Effector memory CD8-positive, alpha-beta T cell (primary cell): Measurements from ENCODE around the gene TMEM120A.
"Not testable (repeated sequence)": the region's sequence is repeated elsewhere in the genome, so short reads cannot be mapped to it uniquely, and the experiment has no call there.

Source experiments
- ATAC-seq: fragments of 150-1000 bp; cut with Tn5 transposase; replicated peaks from 2 replicates; pipeline ENCODE4 v1.10.0; 2021; ENCODE audit warnings: mild to moderate bottlenecking, moderate library complexity
- DNase-seq, 3 experiments: peaks; one replicate each; pipeline ENCODE4 v3.0.0; 2021
- H3K27ac Mint-ChIP-seq, 2 donors: one replicate each; pipeline ENCODE4 v1.8.0; 2022; ENCODE audit warnings: mild to moderate bottlenecking in 2 of 2, mixed read lengths in 2 of 2, moderate library complexity in 2 of 2
- H3K27me3 Mint-ChIP-seq, 2 donors: one replicate each; pipeline ENCODE4 v1.8.0; 2022; ENCODE audit warnings: mixed read lengths in 2 of 2
- H3K36me3 Mint-ChIP-seq: one replicate; pipeline ENCODE4 v1.8.0; 2022; ENCODE audit warnings: mild to moderate bottlenecking, moderate library complexity, mixed read lengths; ENCODE audit not compliant: insufficient read depth
- H3K4me1 Mint-ChIP-seq, 2 donors: one replicate each; pipeline ENCODE4 v1.8.0; 2022; ENCODE audit warnings: low read depth in 2 of 2, mixed read lengths in 2 of 2
- H3K4me3 Mint-ChIP-seq, 2 donors: one replicate each; pipeline ENCODE4 v1.8.0; 2022; ENCODE audit warnings: mild to moderate bottlenecking in 2 of 2, mixed read lengths in 2 of 2, moderate library complexity in 2 of 2
- H3K9me3 Mint-ChIP-seq, 2 donors: one replicate each; pipeline ENCODE4 v1.8.0; 2022; ENCODE audit warnings: mixed read lengths in 2 of 2

TMEM120A gene

GRCh38 chr7:76008156-76008687 is 13.8 kb upstream of the TMEM120A start:
- no peaks in the 10 kb centered on the region for H3K9me3 Mint-ChIP-seq
- peaks cover 24% of the 10 kb centered on the region for H3K36me3 Mint-ChIP-seq
- peak overlapping the region; percentile 82 to 88 for H3K27ac Mint-ChIP-seq
- DNase-seq = peak in 2 of 3 experiments; percentile 15
- peak; percentile 52 for ATAC-seq
- peak overlapping the region; percentile 64 to 78 for H3K4me3 Mint-ChIP-seq
- no peaks in the 10 kb centered on the region for H3K27me3 Mint-ChIP-seq
- peaks cover 23 to 24% of the 10 kb centered on the region in 2 donors for H3K4me1 Mint-ChIP-seq

DNA sequence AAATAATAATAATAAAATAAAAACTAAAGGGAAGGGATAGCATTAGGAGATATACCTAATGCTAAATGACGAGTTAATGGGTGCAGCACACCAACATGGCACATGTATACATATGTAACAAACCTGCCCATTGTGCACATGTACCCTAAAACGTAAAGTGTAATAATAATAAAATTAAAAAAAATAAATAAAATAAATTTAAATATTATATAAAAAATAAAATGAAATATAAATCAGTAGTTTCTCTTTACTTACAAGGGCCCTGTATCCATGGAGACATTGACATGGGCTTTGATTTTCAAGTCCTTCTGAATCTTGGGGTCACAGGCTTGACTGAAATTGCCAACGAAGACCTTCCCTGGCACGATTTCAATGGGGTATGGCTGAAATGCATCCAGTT is 10.6 kb upstream of the TMEM120A start:
- H3K4me1 Mint-ChIP-seq = peaks cover 19 to 20% of the 10 kb centered on the region in 2 donors
- H3K27ac Mint-ChIP-seq, H3K9me3 Mint-ChIP-seq, DNase-seq, H3K27me3 Mint-ChIP-seq, H3K4me3 Mint-ChIP-seq, ATAC-seq: not testable (repeated sequence)
- peaks cover 26% of the 10 kb centered on the region for H3K36me3 Mint-ChIP-seq

DNA sequence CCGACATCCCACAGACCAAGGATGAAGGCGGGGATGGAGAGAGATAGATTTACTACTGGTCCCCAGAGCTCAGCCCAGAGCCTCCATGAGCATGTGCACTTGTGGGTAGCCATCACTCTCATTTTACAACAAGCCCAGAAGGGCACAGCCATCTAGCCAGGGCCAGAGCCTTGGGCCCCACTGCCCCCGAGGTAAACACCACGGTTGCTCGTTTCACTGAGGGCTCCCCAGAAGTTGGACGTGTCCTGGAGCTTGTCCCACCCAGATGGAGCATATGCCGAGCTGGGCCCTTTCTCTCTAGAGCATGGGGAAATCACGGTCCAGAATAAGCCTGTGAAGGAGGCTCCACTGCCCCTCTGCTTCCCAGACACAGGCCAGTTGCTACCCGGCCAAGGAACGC is 9.0 kb upstream of the TMEM120A start:
- ATAC-seq (no peak), DNase-seq (no peak)
- H3K27ac Mint-ChIP-seq = no peak overlapping the region

GRCh38 chr7:76002822-76003221 is 8.4 kb upstream of the TMEM120A start:
- peaks cover 16% of the 10 kb centered on the region for H3K36me3 Mint-ChIP-seq
- ATAC-seq = no peak
- H3K4me1 Mint-ChIP-seq = no peaks in the 10 kb centered on the region
- H3K27ac Mint-ChIP-seq = no peak overlapping the region
- H3K27me3 Mint-ChIP-seq = no peaks in the 10 kb centered on the region
- DNase-seq = no peak
- H3K9me3 Mint-ChIP-seq = no peaks in the 10 kb centered on the region
- H3K4me3 Mint-ChIP-seq = no peak overlapping the region

More for the DNA sequence above, 9.0 kb upstream of the TMEM120A start:
- Mint-ChIP-seq H3K9me3 (no peaks in the 10 kb centered on the region), H3K4me3 (no peak overlapping the region), H3K27me3 (no peaks in the 10 kb centered on the region), H3K36me3 (peaks cover 16% of the 10 kb centered on the region), H3K4me1 (peaks cover 3% of the 10 kb centered on the region in 2 donors)

DNA sequence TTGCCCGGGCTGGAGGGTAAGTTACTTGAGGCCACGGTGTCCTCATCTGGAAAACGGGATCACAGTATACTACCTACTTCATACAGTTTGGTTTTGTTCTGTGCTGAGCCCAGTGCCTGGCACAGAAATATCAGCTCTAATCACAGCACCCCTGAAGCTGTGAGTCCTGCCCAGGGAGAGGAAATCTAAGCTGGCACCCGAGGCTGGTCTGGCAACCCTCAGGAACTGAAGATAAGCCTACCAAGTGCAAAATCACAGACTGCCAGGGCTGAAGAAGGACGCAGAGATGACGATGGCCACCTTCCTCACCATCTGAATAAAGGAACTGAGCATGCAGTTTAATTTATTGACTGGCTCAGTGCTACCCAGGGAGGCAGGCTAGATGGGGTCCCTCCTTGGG is 7.7 kb upstream of the TMEM120A start:
- no peak overlapping the region for H3K27ac Mint-ChIP-seq
- ATAC-seq (no peak), DNase-seq (no peak)
- no peak overlapping the region for H3K4me3 Mint-ChIP-seq
- H3K36me3 Mint-ChIP-seq = peaks cover 16% of the 10 kb centered on the region
- H3K27me3 Mint-ChIP-seq = no peaks in the 10 kb centered on the region
- H3K4me1 Mint-ChIP-seq = peaks cover 3 to 6% of the 10 kb centered on the region in 2 donors
- H3K9me3 Mint-ChIP-seq = no peaks in the 10 kb centered on the region

DNA sequence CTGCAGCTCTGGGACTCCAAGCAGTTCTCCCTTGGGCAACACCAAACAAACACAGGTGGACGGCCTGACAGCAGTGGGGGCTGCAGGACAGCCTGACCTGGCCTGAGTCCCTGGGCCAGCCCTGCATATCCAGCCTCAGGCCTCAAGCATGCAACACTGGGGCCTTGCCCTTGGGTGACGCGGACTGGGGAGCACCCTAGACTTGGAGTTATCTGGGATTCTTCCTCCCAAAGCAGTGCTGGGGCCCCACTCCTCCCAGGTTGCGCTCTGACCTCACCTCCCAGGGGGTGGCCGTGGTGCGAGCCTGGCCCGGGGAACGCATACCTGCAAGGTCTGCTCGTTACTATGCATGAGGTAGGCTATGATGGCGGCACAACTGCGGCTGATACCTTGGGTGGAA is 6.2 kb upstream of the TMEM120A start:
- Mint-ChIP-seq H3K9me3 (no peaks in the 10 kb centered on the region), H3K4me3 (no peak overlapping the region), H3K27me3 (no peaks in the 10 kb centered on the region), H3K36me3 (peaks cover 16% of the 10 kb centered on the region), H3K27ac (no peak overlapping the region), H3K4me1 (peaks cover 9 to 14% of the 10 kb centered on the region in 2 donors)
- DNase-seq (no peak), ATAC-seq (no peak)

- no peak for DNase-seq
- H3K9me3 Mint-ChIP-seq = no peaks in the 10 kb centered on the region
- H3K4me1 Mint-ChIP-seq = peaks cover 15 to 23% of the 10 kb centered on the region in 2 donors
- no peak overlapping the region for H3K4me3 Mint-ChIP-seq
- no peaks in the 10 kb centered on the region for H3K27me3 Mint-ChIP-seq
- H3K36me3 Mint-ChIP-seq = peaks cover 8% of the 10 kb centered on the region
- H3K27ac Mint-ChIP-seq = no peak overlapping the region
- ATAC-seq = no peak
These were observed 3.6 kb upstream of the TMEM120A start for GRCh38 chr7:75998038-75998437.

DNA sequence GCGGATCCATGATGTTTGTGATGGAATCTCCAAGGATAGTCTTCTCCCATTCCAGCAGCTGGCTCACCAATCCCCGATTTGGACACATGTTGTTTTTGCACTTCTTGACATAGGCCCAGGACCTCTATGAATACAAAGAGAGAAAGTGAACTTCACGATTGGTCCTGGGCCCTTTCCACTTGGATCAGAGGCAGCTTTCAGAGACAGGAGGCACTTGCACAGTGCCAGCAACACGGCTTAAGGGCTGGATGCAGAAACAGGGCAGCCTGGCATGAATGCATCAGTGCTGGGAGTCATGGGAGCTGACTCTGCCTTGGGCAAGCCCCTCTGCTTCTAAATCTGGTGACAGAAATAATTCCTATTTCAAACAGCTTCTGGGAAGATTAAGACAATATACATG is 2.1 kb upstream of the TMEM120A start:
- H3K36me3 Mint-ChIP-seq = peaks cover 2% of the 10 kb centered on the region
- no peaks in the 10 kb centered on the region for H3K9me3 Mint-ChIP-seq
- DNase-seq (no peak), ATAC-seq (no peak)
- no peak overlapping the region for H3K27ac Mint-ChIP-seq
- no peaks in the 10 kb centered on the region for H3K27me3 Mint-ChIP-seq
- peaks cover 16 to 26% of the 10 kb centered on the region in 2 donors for H3K4me1 Mint-ChIP-seq
- H3K4me3 Mint-ChIP-seq = no peak overlapping the region

DNA sequence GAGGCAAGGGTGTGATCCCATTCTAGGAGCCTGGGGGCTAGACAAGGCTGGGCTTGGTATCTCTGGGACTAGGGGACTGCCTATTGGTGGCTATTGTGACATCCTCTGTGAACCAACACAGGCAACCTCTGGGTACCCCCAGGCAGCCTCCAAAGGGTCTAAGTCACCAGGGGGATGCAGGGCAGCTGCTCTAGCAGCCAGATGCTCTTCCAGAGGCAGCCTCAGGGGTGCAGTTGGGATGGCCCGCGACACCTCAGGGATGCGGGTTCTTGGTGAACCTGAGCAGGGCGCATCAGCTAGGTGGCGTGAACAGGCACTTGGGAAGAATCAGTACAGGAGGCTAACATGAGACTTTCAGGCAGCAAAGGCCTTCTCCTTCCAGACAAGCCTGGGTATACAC is 1.6 kb upstream of the TMEM120A start:
- Mint-ChIP-seq H3K27ac (no peak overlapping the region), H3K27me3 (no peaks in the 10 kb centered on the region), H3K4me1 (peaks cover 18 to 28% of the 10 kb centered on the region in 2 donors), H3K36me3 (no peaks in the 10 kb centered on the region), H3K9me3 (no peaks in the 10 kb centered on the region), H3K4me3 (peak overlapping the region; percentile 24 to 78)
- ATAC-seq (no peak), DNase-seq (no peak)

DNA sequence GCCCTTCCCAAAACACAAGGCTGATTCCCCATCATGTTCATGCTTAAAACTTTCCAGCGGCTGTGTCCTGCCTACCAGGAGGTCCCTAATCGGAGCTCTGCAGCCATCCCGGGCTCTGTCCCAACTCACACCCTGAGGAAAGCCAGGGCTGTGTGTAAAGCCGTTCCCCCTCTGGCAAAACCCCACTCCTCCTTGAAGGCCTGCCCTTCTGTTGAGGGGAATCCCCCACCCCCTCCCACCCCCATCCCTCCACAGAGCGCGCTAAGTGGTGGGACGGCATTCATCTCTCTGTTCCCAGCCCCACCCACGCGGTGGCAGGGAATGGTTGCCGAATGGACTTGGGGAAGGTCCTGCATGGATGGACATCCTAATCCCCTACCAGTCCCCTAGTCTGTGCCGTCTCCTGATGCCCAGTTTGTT is 667 bp upstream of the TMEM120A start:
- DNase-seq = no peak
- no peak for ATAC-seq
- Mint-ChIP-seq H3K36me3 (peaks cover 5% of the 10 kb centered on the region), H3K27ac (peak overlapping the region; percentile 68 to 82), H3K4me3 (peak overlapping the region; percentile 70 to 78), H3K4me1 (peaks cover 25 to 36% of the 10 kb centered on the region in 2 donors), H3K27me3 (no peaks in the 10 kb centered on the region), H3K9me3 (no peaks in the 10 kb centered on the region)

- Mint-ChIP-seq H3K27ac (peak overlapping the region; percentile 68 to 82), H3K27me3 (no peaks in the 10 kb centered on the region), H3K4me1 (peaks cover 32 to 41% of the 10 kb centered on the region in 2 donors), H3K36me3 (peaks cover 5% of the 10 kb centered on the region), H3K9me3 (no peaks in the 10 kb centered on the region), H3K4me3 (peak overlapping the region; percentile 70 to 78)
- DNase-seq = peak in 1 of 3 experiments; percentile 24
- ATAC-seq = peak; percentile 17
These were observed 557 bp downstream of the TMEM120A start for GRCh38 chr7:75993689-75994387.

GRCh38 chr7:75992083-75992755 is 2.2 kb downstream of the TMEM120A start:
- H3K27ac Mint-ChIP-seq = no peak overlapping the region
- H3K4me3 Mint-ChIP-seq = no peak overlapping the region
- no peak for ATAC-seq
- peaks cover 31 to 39% of the 10 kb centered on the region in 2 donors for H3K4me1 Mint-ChIP-seq
- no peaks in the 10 kb centered on the region for H3K9me3 Mint-ChIP-seq
- DNase-seq = no peak
- H3K36me3 Mint-ChIP-seq = peaks cover 5% of the 10 kb centered on the region
- no peaks in the 10 kb centered on the region for H3K27me3 Mint-ChIP-seq

- H3K4me3 Mint-ChIP-seq = no peak overlapping the region
- H3K27ac Mint-ChIP-seq = no peak overlapping the region
- H3K9me3 Mint-ChIP-seq = no peaks in the 10 kb centered on the region
- ATAC-seq (no peak), DNase-seq (no peak)
- peaks cover 5% of the 10 kb centered on the region for H3K36me3 Mint-ChIP-seq
- no peaks in the 10 kb centered on the region for H3K27me3 Mint-ChIP-seq
- peaks cover 27 to 33% of the 10 kb centered on the region in 2 donors for H3K4me1 Mint-ChIP-seq
These were observed 2.8 kb downstream of the TMEM120A start for GRCh38 chr7:75991531-75992082.
